NCI-H2081 treated with DMSO at 0.1 percent for 48 hours (cell line): ENCODE data around the gene TNFRSF8.
"Not testable (repeated sequence)": the region's sequence is repeated elsewhere in the genome, so short reads cannot be mapped to it uniquely, and the experiment has no call there.

ENCODE experiments used
- DNase-seq: peaks from one replicate; lab custom pipeline; 2025; lab: John Stamatoyannopoulos, UW

Gene TNFRSF8

DNA sequence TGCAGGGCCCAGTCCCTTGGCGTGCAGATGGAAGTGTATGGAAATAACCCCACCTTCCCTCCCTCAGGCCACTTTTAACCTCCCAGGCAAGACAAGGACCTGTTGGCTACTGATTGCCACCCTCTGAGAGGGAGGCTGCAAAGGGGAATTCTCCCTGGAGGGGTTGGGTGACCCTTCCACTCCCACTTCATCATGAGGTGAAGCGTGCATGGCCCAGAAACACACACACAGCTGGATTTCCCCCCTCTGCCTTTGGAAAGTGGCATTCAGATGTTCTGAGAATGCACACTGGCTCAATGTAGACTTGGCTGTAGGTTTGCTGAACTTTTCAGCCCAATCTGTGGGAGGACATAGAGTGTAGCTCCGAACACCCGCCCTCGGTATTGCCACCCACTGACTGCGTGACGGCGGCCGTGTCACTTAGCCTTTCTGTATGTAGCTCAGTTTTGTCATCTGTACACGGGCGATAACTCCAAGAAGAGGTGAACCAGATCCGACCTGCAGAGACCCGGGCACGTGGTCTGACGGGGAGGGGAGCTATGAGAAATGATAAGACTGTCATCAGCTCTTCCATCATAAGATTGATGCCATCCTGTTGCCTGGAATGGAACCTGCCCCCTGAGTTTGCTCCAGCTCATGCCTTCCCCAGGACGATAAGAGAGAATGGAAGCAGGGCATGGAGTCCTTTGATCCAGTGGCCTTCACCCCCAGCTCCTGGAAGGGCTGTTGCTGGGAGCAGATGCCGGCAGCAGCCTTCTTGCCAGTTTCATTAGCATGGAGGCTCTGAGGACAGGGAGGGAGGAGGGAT lies 24.5 kb upstream of the TNFRSF8 start:
- no peak for DNase-seq

DNA sequence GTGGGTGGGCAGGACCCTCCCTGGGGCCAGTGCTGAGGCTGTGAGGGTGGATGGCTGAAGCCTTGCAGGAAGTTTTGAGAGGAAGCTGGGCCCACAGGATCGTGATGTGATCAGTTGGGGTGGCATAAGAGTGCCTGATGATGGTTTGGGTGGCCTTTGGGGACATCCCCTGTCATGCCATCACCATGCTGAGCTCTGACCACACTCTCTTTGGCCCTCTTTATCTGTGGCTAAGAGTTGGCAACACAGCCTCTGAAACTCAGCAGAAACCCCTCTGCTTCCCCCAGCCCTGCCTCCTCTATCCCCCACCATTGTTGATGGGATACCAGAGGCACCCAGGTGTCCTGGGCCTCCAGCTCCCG lies 24.0 kb upstream of the TNFRSF8 start:
- no peak for DNase-seq

DNA sequence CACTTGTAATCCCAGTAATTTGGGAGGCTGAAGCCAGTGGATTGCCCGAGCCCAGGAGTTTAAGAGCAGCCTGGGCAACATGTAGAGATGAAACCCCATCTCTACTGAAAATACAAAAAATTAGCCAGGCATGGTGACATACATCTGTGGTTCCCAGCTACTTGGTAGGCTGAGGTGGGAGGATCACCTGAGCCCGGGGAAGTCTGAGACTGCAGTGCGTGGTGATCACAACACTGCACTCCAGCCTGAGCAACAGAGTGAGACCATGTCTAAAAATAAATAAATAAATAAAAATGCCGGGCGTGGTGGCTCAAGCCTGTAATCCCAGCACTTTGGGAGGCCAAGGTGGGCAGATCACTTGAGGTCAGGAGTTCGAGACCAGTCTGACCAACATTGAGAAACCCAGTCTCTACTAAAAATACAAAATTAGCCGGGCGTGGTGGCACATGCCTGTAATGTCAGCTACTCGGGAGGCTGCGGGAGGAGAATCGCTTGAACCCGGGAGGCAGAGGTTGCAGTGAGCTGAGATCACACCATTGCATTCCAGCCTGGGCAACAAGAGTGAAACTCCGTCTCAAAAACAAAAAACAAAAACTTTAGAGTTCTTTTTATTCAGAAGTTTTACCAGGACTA lies 23.2 kb upstream of the TNFRSF8 start:
- DNase-seq: not testable (repeated sequence)

DNA sequence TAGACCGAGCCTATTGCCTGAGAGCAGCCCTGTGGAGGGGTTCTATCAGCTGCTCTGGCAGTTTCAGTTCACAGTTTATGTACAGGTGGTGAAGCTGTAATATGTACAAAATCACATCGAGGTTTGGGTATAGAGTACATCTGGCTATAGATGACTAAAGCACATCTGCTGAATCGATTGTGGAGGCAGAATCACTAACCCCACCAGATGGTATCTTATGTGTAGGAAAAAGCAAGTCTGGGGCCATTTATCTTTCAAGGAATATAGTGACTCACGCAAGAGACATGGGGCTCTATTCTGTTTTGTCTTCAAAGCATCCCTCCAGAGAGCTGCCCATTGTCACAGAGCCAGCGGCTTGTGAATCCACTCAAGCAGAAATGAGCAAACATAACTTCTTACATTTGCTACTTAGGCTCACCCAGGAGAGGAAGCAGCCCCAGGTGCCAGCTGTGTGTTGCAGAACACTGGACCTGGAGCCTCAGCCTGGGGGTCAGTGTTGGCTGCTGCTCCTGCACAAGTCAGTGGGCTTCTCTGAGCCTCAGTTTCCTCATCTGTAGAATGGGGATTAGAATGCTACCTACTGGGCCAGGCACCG lies 22.5 kb upstream of the TNFRSF8 start:
- no peak for DNase-seq

DNA sequence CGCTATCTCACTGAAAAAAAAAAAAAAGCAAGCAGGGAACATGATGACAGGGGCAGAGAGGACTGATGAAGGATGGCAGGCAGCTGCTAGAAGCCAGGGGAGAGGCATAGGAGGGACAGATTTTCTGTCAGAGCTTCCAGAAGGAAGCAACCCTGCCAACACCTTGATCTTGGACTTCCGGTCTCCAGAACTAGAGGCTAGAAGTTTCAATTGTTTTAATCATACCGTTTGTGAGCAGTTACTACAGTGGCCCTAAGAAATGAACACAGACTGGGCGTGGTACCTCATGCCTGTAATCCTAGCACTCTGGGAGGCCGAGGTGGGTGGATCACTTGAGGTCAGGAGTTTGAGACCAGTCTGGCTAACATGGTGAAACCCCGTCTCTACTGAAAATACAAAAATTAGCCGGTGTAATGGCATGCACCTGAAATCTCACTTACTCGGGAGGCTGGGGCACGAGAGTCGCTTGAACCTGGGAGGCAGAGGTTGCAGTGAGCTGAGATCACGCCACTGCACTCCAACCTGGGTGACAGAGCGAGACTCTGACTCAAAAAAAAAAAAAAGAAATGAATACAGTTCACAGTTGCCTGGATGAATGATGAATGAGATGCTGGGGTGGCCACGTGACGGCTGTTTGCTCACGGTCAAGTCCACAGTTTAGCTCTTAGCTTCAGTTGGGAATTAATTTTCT lies 18.8 kb upstream of the TNFRSF8 start:
- DNase-seq: not testable (repeated sequence)

DNA sequence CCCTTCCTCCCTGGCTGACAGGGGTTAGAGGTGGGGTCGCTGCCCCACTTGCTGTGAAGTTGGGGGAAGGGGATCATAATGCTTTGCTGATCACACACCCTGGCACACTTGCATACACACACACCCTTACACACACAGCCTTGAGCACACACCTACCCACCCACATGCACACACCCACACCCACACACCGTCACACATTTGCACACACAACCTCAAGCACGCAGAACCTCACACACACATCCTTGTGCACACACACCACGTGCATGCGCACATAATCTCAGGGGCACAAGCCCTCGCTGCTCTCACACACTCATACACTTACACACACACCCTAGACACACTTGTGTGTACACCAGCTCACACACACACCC lies 16.4 kb upstream of the TNFRSF8 start:
- no peak for DNase-seq

DNA sequence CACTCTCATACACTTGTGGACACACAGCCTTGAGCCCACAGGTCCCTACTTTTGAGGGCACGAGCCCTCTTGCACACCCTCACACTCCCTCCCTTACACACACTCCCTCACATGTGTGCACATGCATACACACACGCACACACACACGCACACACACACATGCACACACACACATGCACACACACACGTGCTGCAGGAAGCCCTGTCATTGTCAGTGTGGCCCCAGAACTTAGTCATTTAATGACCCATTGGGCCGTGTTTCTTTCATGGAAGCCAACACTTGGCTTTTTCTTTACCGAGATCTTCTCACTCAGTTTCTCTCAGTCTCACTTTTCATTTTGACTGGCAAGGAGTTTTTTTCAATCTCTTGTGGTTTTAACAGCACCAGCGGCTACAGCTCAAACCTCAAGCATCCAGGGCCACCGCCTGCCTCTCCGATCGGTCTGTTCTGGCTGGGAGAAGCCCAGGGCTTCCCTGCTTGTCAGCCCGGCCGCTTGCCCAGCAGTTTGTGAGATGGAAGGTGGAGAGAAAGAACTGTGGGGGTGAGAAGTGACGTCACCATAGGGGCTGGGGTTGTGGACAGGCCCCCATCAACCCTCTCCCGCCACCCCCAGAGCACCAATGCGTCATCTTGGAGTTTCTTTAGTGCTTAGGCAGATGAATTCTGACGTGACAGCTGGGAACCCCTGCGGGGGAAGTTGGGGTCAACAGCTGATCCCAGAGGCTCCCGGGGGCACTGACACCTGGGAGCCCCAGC lies 15.8 kb upstream of the TNFRSF8 start:
- DNase-seq: no peak

DNA sequence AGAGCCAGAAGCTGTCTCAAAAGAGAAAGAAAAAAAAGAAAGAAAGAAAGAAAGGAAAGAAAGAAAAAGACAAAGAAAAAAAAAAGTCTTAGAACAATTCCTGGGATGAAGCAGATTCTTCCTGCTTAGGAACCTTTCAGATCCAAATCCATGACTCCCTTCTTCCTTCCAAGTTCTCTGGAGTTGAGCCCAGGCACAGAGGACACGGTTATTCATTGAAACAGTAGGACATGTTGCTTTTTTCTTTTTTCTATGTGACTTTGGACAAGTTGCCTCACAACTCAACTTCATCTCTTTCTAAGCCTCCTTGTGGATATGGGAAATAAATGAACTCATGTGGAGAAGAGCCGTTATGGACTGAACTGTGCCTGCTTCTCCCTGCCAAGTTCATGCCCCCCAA lies 14.7 kb upstream of the TNFRSF8 start:
- DNase-seq: no peak

DNA sequence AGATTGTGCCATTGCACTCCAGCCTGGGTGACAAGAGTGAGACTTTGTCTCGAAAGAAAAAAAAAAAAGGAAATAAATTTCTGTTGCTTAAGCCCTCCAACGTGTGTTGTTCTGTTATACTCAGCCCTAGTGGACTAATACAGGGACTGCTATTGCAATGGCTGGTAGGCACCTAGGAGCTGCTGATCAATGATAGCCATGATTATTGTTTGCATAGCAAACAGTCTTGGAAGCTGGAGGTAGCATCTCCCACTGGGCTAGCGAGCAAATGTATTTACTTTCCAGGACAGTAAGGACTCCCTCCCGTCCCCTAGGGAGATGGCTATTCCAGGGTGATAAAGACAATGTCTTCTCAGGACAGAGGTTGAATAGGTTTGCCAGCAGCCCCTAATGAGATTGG lies 13.5 kb upstream of the TNFRSF8 start:
- no peak for DNase-seq

DNA sequence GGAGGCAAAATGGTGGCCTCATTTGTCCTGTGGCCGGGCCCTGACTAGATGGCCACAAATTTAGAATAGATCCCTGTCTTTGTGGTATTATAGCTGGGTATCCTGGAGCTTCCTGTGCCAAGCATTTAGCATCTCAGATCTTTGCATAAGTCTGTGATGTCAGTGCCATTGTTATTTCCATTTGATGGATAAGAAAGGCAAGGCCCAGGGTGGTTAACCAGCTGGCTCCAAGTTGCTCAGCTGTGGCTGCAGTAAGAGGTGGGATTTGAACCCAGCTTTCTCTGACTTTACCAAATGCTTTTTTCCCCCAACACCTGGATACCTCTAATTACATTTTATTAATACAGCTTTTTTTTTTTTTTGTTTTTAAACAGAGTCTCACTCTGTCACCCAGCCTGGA lies 11.7 kb upstream of the TNFRSF8 start:
- no peak for DNase-seq

DNA sequence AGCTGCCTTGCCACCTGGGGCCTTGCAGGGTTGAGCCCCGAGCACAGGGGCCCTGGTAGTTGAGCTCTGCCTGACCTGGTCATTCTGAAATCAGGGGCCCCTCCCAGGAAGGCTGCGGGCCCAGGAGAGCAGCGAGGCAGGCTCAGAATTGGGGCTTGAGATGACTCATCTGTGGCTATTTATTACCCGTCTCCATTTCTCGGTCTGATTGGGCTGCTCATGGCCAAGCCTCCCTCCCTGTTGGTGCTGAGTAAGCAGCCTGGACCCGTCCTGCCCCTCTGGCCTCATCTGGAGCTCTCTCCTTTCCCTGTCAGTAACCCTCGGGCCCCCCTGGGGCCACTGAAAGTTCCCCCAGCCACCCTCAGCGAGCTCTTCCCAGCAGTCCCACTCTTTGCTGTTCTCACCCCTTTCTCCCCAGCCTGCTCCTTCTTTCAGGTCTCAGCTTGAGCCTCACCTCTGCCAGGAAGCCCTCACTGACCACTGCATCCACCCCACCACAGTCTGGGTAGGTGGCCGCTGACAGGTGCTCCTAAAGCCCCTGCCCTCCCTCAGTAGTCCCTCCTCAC lies 11.0 kb upstream of the TNFRSF8 start:
- DNase-seq: no peak

DNA sequence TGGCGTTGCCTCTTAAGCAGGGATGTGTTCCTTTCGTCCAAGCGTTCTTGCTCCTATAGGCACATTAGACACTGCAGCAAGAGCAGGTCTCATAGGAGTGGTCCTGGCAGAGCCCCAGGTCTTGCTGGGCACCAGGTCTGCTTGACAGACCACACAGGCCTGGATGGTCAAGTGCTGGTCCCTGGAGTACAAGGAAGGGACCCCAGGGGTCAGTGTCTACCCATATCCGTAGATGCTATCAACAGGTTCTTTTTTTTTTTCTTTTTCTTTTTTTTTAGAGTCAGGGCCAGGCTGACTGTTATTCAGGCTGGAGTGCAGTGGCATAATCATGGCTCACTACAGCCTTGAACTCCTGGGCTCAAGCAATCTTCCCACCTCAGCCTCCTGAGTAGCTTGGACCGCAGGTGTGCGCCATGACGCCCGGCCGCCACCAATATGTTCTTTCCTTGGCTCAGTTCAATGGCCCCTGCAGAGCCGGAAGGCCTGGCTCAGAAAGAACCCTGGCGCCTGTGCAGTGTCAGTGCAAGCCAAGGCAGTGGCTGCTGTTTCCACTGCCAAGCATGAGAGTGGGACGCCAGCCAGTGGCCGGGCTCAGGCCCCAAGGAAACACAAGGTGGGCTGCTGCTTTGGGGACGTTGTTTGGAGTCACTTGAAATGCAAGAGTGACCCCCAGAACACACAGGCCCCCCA lies 10.0 kb upstream of the TNFRSF8 start:
- no peak for DNase-seq

DNA sequence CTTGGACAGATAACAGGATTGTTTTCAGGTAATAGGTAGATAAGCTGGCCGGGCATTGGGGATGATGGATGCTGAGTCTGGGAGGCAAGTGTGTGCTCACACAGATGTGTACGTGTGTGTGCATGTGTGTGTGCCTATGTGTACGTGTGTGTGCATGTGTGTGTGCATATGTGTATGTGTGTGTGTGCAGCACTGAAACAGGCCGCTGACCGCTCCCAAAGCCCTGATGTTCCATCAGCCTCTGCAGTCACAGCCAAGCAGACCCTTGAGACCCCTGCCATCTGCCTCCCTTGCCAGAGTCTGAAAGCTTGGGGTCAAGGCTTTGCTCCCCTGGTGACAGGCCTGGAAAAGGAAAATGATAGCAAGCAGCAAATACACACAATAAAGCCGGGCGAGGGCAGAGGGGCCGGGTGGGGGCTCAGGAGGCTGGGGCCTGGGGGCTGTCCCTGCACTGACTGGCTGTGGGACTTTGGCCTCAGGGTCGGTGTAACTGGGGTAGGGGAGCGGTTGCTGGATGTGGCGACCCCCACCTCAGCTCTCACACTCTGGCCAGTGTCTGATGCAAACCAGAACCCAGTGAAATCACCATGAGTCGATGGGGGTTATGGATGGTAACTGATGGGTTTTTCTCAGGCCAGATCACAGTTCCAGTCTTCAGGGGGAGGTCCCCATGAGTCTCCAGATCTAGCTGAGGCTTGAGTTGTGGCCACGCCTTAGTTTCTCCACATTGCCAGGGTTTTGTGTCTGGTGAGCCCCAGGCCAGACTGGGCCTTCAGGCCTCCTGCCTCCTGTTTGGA lies 9.2 kb upstream of the TNFRSF8 start:
- DNase-seq: no peak

DNA sequence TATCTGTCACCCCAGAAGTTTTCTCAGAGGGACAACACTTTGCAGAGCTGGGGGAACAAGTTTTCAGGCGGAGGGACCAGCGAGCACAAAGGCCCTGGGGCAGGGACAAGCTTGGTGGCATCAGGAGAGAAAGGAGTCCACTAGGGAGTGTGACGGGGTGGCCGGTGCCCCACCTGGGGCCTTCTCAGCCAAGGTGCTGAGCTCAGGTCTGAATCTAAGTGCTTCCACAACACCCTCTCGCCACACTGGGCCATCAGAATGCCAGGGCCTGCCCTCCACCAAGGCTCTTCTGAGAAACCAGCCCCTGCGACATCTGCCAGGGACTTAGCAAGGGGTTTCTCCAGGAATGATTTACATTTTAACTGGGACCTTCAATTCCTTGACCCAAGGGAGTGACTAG lies 7.8 kb upstream of the TNFRSF8 start:
- no peak for DNase-seq

DNA sequence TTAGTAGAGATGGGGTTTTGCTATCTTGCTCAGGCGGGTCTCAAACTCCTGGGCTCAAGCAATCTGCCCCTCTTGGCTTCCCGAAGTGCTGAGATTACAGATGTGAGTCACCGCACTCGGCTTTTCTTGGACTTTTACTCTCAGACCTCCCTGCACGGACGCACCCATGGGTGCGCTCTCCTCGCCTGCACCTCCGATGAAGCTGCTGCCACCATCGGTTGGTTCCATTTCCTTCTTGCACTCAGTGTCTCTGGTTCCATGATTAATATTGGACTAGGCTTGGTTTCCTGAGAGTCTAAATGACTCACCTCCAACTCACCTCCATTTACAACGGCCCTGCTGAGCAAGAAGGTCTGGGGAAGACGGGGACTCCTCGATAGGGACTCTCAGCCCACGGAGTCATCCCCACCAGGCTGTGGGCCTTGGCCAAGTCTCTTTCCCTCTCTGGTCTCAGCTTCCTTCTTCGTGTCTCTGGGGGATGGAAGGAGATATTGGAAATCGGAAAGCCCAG lies 6.7 kb upstream of the TNFRSF8 start:
- no peak for DNase-seq

DNA sequence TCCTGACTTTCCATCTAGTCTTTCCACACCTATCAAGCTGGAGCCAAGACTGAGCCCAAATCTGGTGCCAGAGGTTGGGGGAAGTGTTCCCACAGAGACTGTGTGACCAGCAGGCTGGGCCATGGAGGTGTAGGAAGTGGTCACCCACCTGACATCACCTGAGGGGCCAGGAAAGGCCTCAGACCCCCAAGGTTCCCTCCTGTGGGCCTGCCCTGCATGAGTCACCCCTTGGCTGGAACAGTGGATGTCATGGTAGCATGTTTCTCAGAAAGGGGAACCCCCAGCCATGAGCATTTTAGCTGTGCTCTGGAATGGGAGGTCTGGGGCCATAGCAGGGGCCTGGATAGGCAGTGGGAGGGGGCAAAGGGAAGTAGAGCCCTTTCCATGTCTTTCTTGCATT lies 5.7 kb upstream of the TNFRSF8 start:
- DNase-seq: no peak

DNA sequence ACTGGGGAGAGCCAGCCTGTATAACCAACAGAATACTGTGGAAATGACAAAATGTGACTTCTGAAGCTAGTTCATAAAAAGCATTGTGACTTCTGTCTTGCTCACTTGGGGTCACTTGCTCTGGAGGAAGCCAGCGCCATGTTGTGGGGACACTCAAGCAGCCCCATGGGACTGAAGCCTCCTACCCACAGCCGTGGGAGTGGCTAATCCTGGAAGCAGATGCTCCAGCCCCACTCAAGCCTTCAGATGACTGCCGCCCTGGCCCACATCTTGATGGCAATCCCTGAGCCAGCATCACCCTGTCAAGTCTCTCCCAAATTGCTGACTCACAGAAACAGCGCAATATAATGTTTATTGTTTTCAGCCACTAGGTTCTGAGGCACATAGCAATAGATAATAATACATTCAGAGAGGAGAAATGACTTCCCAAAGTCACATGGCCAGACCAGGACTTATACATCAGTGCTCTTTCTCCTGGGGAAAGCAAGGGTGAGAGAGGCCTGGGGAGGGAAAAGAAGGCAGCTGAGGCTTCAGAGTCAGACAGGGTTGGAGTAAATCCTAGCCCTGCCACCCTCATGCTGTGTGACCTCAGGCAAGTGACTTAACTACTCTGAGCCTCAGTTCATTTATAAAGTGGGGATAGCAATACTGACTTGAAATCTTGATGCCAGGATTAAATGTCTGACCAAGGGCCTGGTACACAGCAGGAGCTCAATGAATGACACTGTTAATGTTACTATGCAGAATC lies 5.0 kb upstream of the TNFRSF8 start:
- no peak for DNase-seq

DNA sequence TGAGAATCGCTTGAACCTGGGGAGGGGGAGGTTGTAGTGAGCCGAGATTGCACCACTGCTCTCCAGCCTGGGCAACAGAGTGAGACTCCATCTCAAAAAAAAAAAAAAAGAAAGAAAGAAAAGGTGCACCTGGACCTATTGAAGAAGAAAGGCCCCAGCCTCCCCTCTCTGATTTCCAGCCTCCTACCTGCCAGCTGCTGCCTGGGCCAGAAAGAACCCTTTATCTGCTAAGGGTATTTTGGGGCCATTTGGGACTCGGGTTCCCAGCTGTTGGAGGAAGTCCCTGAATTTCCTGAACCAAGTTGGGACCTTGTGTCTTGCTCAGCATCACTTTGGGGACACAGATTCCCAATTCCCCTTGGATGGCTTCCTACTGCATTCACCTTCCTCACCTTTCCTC lies 3.9 kb upstream of the TNFRSF8 start:
- DNase-seq: no peak

DNA sequence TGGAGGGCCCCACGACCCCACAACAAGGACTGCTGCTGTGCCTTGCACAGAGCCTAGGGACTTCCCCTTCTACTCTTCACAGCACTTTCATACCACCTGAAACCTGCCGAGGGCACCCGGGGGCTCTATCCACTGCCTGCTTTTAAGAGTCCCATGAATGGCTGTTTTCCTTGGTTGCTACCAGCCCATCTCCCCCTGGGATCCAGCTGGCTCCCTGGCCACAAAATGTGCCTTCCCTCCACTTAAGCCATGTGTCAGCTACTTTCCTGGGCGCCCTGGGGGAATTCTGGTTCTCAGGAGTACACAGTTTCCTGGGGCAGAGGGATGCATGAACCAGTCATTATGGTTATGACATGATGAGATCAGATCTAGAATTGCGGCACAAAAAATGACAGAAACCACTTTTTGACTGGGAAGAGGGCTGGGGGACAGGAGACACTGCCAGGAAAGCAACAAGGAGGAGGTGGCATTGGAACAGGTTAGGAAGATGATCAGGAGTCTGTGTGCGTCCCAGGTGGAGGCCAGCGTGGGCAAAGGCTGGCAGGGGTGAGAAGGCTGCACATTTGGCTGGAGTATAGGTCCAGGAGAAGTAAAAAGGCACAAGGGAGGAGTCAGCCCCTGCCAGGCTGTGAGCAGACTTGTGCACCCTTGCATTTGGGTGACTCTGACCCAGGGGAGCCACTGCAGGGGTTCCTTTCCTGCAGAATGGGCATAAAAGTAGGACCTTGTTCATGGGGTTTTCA lies 3.2 kb upstream of the TNFRSF8 start:
- DNase-seq: no peak
